ENCODE measurements around the gene C11orf65.

The C11orf65 gene

DNA sequence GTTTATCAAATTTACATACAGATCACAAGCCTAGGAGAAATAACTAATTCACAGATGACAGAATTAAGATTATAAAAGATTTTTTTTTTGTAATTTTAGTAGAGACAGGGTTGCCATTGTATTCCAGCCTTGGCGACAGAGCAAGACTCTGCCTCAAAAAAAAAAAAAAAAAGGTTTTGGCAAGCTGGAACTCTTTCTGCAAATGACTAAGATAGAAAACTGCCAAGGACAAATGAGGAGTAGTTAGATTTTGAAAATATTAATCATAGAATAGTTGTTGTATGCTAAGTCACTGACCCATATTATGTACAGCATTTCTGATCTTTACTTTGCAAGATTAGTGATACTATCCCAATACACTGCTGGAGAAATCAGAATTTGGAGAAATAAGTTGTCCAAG lies 99.2 kb downstream of the C11orf65 start:
- no peak for DNase-seq (ENCODE audit: low spot score)

- no peak for DNase-seq (ENCODE audit: low spot score)
Observed at GRCh38 chr11:108364159-108364558, 103.2 kb downstream of the C11orf65 start.

DNA sequence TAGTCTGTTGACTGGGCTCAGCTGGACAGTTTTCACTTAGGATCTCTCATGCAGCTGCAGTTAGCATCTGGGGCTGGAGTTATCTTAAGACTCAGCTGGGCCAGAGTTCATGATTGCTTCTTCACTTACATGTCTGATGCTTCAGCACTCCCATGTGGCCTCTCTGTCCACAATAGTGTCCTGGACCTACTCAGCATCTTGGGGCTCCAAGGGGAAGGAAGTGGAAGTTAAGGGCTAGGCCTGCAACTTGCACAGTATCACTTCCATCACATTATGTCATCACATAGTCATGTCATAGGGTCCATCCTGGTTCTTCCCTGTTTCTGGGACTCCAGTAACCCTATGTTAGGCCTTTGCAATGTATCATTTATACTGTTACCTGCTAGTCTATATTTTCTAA lies 115.9 kb downstream of the C11orf65 start:
- DNase-seq (ENCODE audit: low spot score): no peak

DNA sequence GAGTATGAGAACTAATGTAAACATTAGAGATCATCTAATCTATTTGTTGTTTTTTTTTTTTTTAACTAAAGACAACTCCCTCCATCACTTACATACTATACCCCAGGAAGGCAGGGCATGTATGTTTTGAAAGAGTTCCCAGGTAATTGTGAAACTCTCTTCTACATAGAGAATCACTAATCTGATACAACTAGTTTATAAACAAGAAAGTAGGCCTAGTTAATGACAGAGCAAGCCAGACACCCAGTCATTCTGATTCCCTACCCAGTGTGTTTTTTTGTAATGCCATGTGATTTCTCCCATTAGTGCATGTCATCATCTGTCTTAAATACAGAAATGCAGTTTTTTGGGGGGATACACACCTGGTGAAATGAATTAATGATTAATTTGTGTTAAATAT lies 120.9 kb downstream of the C11orf65 start:
- DNase-seq (ENCODE audit: low spot score): no peak

DNA sequence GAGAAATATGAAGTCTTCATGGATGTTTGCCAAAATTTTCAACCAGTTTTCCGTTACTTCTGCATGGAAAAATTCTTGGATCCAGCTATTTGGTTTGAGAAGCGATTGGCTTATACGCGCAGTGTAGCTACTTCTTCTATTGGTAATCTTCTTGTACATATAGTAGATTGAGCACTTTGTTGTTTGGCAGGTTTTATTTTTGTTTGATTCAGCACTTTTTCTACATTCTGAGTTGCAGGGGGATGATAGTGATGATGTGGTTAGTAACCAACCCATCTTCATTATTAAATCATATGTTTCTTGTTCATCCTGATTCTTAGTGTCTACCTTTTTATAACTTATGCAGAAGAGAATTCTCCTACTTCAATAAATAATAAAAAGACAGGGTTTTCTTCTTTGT lies 121.6 kb downstream of the C11orf65 start:
- DNase-seq (ENCODE audit: low spot score): no peak

- no peak for DNase-seq (ENCODE audit: low spot score)
Observed at GRCh38 chr11:108343714-108344113, 123.6 kb downstream of the C11orf65 start.

GRCh38 chr11:108341654-108342053 lies 125.7 kb downstream of the C11orf65 start:
- DNase-seq (ENCODE audit: low spot score): no peak

DNA sequence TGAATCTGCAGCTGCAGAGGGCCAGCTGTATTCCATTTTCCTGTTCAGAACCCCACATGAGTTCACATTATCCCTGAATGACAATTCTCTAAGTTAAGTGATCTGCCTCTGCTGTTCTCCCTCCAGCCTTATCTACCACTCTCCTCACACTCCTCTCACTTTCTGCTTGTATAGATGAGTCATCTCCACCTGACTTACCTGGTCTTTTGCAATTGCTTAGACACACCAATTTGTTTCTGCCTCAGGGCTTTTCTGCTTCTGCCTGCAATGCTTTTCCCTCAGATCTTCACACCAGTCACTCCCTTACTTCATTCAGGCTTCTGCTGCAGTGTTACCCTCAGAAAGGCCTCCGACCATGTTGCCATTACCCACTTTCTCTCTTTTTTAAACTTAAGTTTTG lies 126.4 kb downstream of the C11orf65 start:
- no peak for DNase-seq (ENCODE audit: low spot score)

DNA sequence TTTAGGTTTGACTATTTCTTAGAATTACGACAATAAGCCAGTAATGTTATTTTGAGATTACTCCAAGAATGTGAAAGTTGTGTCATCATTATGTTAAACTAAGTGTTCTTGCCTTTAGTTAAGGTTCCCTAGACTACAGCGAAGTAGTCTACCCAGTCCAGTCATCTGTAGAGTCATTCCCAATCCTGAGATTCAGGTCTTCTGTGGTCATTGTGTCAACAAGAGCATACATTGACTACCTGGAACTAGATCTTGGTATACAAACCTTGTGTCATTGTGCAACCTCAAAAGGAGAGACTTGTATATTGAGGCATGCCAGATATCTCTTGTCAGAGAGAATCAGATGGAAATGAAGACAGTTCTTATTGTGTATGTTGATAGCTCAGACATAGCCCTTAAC lies 128.6 kb downstream of the C11orf65 start:
- no peak for DNase-seq (ENCODE audit: low spot score)

DNA sequence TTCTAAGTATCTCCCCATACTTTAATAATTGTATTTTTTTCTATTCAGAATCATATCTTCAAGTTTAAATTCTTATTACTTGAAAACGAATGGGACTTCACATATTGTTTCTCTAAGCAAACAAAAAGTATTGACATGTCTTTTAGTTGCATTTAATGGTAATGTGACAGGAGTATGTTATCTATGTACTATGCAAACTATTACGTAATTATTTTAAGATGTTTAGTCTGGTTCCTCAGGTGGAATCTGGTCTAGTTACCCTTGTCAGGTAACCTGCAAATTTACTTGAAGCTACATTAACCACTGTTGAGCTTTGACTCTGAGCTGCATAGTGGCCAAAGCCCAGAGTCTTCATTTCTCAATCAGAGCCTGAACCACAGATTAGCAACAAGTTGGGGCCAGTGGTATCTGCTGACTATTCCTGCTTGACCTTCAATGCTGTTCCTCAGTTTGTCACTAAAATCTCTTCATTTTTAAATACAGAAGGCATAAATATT lies 133.9 kb downstream of the C11orf65 start:
- no peak for DNase-seq (ENCODE audit: low spot score)
